IMR-90 (cell line): ENCODE data around the gene ENOX1. TPM values are rescaled to one million over a fixed set of nuclear protein-coding genes. Genes with fewer than 3 reads are reported as not detected.

ENCODE experiments used
- ATAC-seq: fragments of 200-7000 bp; cut with Tn5 transposase; 2 replicates; pipeline ENCODE4 v1.9.1; 2020; ENCODE audit warnings: low read depth, mild to moderate bottlenecking, moderate library complexity
- BruUV-seq: library from RNA; stranded (reverse); fragments of 400-500 nt; replicated peaks from 2 replicates; lab custom pipeline; 2021; lab: Mats Ljungman, UMichigan
- CTCF ChIA-PET: fragments of 300-600 bp; formaldehyde crosslinking; extraction: SDS; loops from one replicate; lab custom pipeline; 2021; ENCODE audit warnings: antibody characterized with exemption; lab: Yijun Ruan, JAX
- POLR2A ChIA-PET: fragments of 300-600 bp; sonication (Branson Sonifier 250); formaldehyde crosslinking; loops from one replicate; lab custom pipeline; 2022; ENCODE audit warnings: antibody characterized with exemption; ENCODE audit not compliant: unreplicated experiment; lab: Charles Lee
- DNase-seq: peaks from one replicate; pipeline ENCODE4 v3.0.0; 2013
- H2AFZ ChIP-seq: replicated peaks from 2 replicates; pipeline ENCODE3; 2013; ENCODE audit warnings: low read length, mild to moderate bottlenecking; ENCODE audit not compliant: poor library complexity
- H2AK5ac ChIP-seq: 2 replicates; pipeline ENCODE4 v1.6.1; 2013; ENCODE audit warnings: low read depth, low read length, inconsistent platforms
- H2AK9ac ChIP-seq: replicated peaks from 2 replicates; pipeline ENCODE3; 2013; ENCODE audit warnings: mild to moderate bottlenecking, low read depth, low read length, moderate library complexity; ENCODE audit not compliant: poor library complexity
- H2BK120ac ChIP-seq: 2 replicates; pipeline ENCODE4 v1.6.1; 2013; ENCODE audit warnings: low read depth, low read length, inconsistent platforms
- H2BK15ac ChIP-seq: 3 replicates; pipeline ENCODE4 v1.6.1; 2013; ENCODE audit warnings: low read depth, low read length, inconsistent platforms
- H2BK20ac ChIP-seq: 2 replicates; pipeline ENCODE4 v1.6.1; 2013; ENCODE audit warnings: low read depth, mild to moderate bottlenecking, inconsistent platforms, low read length, moderate library complexity
- H2BK5ac ChIP-seq: 2 replicates; pipeline ENCODE4 v1.6.1; 2013; ENCODE audit warnings: mild to moderate bottlenecking, low read depth, low read length, inconsistent platforms; ENCODE audit not compliant: poor library complexity, severe bottlenecking
- H3K14ac ChIP-seq: replicated peaks from 2 replicates; pipeline ENCODE4 v1.6.1; 2013; ENCODE audit warnings: low read depth, low read length, inconsistent platforms
- H3K18ac ChIP-seq: 2 replicates; pipeline ENCODE4 v1.6.1; 2013; ENCODE audit warnings: low read depth, low read length, control low read depth
- H3K23ac ChIP-seq: 2 replicates; pipeline ENCODE4 v1.6.1; 2013; ENCODE audit warnings: low read depth, low read length, inconsistent platforms
- H3K27ac ChIP-seq: 2 replicates; pipeline ENCODE4 v1.5.1; 2013; ENCODE audit warnings: mild to moderate bottlenecking, control low read depth, low read length; ENCODE audit not compliant: insufficient read depth
- H3K27me3 ChIP-seq: 2 replicates; pipeline ENCODE4 v1.6.1; 2013; ENCODE audit warnings: low read length; ENCODE audit not compliant: control insufficient read depth, insufficient read depth
- H3K36me3 ChIP-seq: 2 replicates; pipeline ENCODE4 v1.6.1; 2013; ENCODE audit warnings: low read length, mixed read lengths; ENCODE audit not compliant: control insufficient read depth, insufficient read depth
- H3K4ac ChIP-seq: 2 replicates; pipeline ENCODE4 v1.6.1; 2013; ENCODE audit warnings: low read depth, low read length, inconsistent platforms
- H3K4me1 ChIP-seq: 2 replicates; pipeline ENCODE4 v1.6.1; 2013; ENCODE audit warnings: low read length, mixed read lengths; ENCODE audit not compliant: control insufficient read depth, insufficient read depth
- H3K4me2 ChIP-seq: 2 replicates; pipeline ENCODE4 v1.6.1; 2013; ENCODE audit warnings: low read depth, mild to moderate bottlenecking, control low read depth, low read length, moderate library complexity
- H3K4me3 ChIP-seq: 2 replicates; pipeline ENCODE4 v1.5.1; 2013; ENCODE audit warnings: low read depth, mild to moderate bottlenecking, control low read depth, low read length, moderate library complexity; ENCODE audit not compliant: insufficient read depth
- H3K56ac ChIP-seq: 2 replicates; pipeline ENCODE4 v1.6.1; 2013; ENCODE audit warnings: low read length, inconsistent platforms; ENCODE audit not compliant: insufficient read depth; ENCODE audit errors: extremely low read depth
- H3K79me1 ChIP-seq, 2 experiments: 2 replicates each; pipeline ENCODE4 v1.6.1; 2013; ENCODE audit warnings: low read length in 2 of 2, inconsistent platforms in 1 of 2, low read depth in 1 of 2
- H3K9ac ChIP-seq: 2 replicates; pipeline ENCODE4 v1.6.1; 2013; ENCODE audit warnings: low read depth, low read length, control low read depth
- H3K9me1 ChIP-seq: 2 replicates; pipeline ENCODE4 v1.6.1; 2013; ENCODE audit warnings: low read length, inconsistent platforms; ENCODE audit not compliant: insufficient read depth
- H3K9me3 ChIP-seq: 2 replicates; pipeline ENCODE4 v1.6.1; 2013; ENCODE audit warnings: low read length; ENCODE audit not compliant: control insufficient read depth, insufficient read depth
- H4K20me1 ChIP-seq: 2 replicates; pipeline ENCODE4 v1.6.1; 2013; ENCODE audit warnings: low read length, inconsistent platforms; ENCODE audit not compliant: insufficient read depth
- H4K5ac ChIP-seq: 2 replicates; pipeline ENCODE4 v1.6.1; 2013; ENCODE audit warnings: mild to moderate bottlenecking, low read depth, low read length, control low read depth
- H4K8ac ChIP-seq, 2 experiments: 2 replicates each; pipeline ENCODE4 v1.6.1; 2013; ENCODE audit warnings: low read depth in 2 of 2, low read length in 2 of 2, control low read depth in 1 of 2, inconsistent platforms in 1 of 2
- H4K91ac ChIP-seq: 2 replicates; pipeline ENCODE4 v1.6.1; 2013; ENCODE audit warnings: low read depth, low read length, inconsistent platforms; ENCODE audit not compliant: insufficient read depth
- RFX5 ChIP-seq: IDR thresholded peaks from 2 replicates; pipeline ENCODE4 v1.8.0; 2012; ENCODE audit warnings: low read depth, mild to moderate bottlenecking, low read length, moderate library complexity
- WGBS, 2 experiments: methylation state at CpG; one replicate each; pipeline versions ENCODE4 v1.1.5 to v1.1.7; 2013; ENCODE audit warnings: missing lambda C conversion rate in 2 of 2; ENCODE audit not compliant: insufficient read length in 1 of 2; ENCODE audit errors: extremely low coverage in 2 of 2; 5-methylcytosine and 5-hydroxymethylcytosine counted together
- dilution Hi-C: fragments of 300-500 bp; cut with HindIII; formaldehyde crosslinking; loops from one replicate; pipeline ENCODE4 v1.14.3; 2018; ENCODE audit warnings: low sequenced_read_pairs; ENCODE audit not compliant: unreplicated experiment
- in situ Hi-C: fragments of 300-500 bp; cut with MboI; formaldehyde crosslinking; loops from 3 replicates; pipeline ENCODE4 v1.14.3; 2019; ENCODE audit warnings: low sequenced_read_pairs, inconsistent platforms, mixed read lengths
- intact Hi-C: fragments of 100-400 bp; cut with micrococcal nuclease; formaldehyde crosslinking; loops from 2 replicates; pipeline ENCODE4 v1.10.0; 2022
- polyA plus RNA-seq, 3 experiments: library from polyadenylated mRNA; depleted of rRNA; stranded (reverse); fragments of >200 nt; gene quantifications; 2 replicates each; pipeline ENCODE4 v1.2.3, GENCODE V29; 2012; ENCODE audit warnings: low replicate concordance in 1 of 3
- total RNA-seq: library from RNA; depleted of rRNA; stranded (reverse); fragments of >200 nt; gene quantifications from 2 replicates; pipeline ENCODE4 v1.2.3, GENCODE V29; 2012

ENOX1 gene
- total and polyA plus RNA-seq, 2 of the 4 experiments (the other 2 are of a cell fraction): 0.99 to 1.3 TPM

- H2AK5ac ChIP-seq: no peak overlapping the region
- no TSS peak for BruUV-seq
- H2BK5ac ChIP-seq: no peak overlapping the region
- no peaks in the 10 kb centered on the region; the same call in 1 of the 2 replicates for H3K27me3 ChIP-seq
- no CpG with 5 or more reads among the region's 1 CpG for WGBS, 2 experiments
- no peak overlapping the region for H4K5ac ChIP-seq
- H3K4me3 ChIP-seq: no peak overlapping the region
- H4K8ac ChIP-seq: no peak overlapping the region
- no peaks in the 10 kb centered on the region for H3K79me1 ChIP-seq
- TF ChIP-seq RFX5: no peak
- H2AK9ac ChIP-seq: no peak overlapping the region
- no peak overlapping the region for H4K91ac ChIP-seq
- no peak overlapping the region for H3K4ac ChIP-seq
- no peaks in the 10 kb centered on the region for H3K36me3 ChIP-seq
- no peak overlapping the region for H3K9ac ChIP-seq
- H2BK120ac ChIP-seq: no peak overlapping the region
- H3K4me2 ChIP-seq: no peak overlapping the region
- no peak overlapping the region for H3K18ac ChIP-seq
- H3K27ac ChIP-seq: no peak overlapping the region
- DNase-seq (no peak), ATAC-seq (no peak)
- H3K14ac ChIP-seq: no peak overlapping the region
- no peaks in the 10 kb centered on the region for H3K9me3 ChIP-seq
- H2BK15ac ChIP-seq: no peak overlapping the region
- in situ Hi-C loops: no loop called here
- ChIA-PET POLR2A (no interaction called here), CTCF (interaction anchor here (0.6 to 0.7 kb wide), 2 partner anchors 15 to 100 kb away, joined by 3 read pairs; no protein-coding TSS in a partner anchor)
- H3K9me1 ChIP-seq: no peaks in the 10 kb centered on the region
- no peak overlapping the region for H3K23ac ChIP-seq
- no peaks in the 10 kb centered on the region for H4K20me1 ChIP-seq
- H2AFZ ChIP-seq: no peak overlapping the region
- intact Hi-C loops: no loop called here
- H2BK20ac ChIP-seq: no peak overlapping the region
- H3K4me1 ChIP-seq: no peaks in the 10 kb centered on the region
- dilution Hi-C loops: no loop called here
- H3K56ac ChIP-seq: no peak overlapping the region
These were observed 457.9 kb downstream of the ENOX1 start for GRCh38 chr13:43328907-43329306.
